IPS-18a (cell line): ENCODE results near the gene OR51E2.

Experiments
- H3K27ac ChIP-seq: one replicate; pipeline ENCODE4 v1.5.1; 2013; ENCODE audit warnings: low read length
- H3K27me3 ChIP-seq: one replicate; pipeline ENCODE4 v1.6.1; 2013; ENCODE audit warnings: mild to moderate bottlenecking, low read length; ENCODE audit not compliant: control insufficient read depth, insufficient read depth
- H3K36me3 ChIP-seq: one replicate; pipeline ENCODE4 v1.6.1; 2013; ENCODE audit warnings: low read depth, low read length; ENCODE audit not compliant: control insufficient read depth
- H3K4me1 ChIP-seq: one replicate; pipeline ENCODE4 v1.6.1; 2013; ENCODE audit warnings: low read depth, low read length; ENCODE audit not compliant: control insufficient read depth
- H3K4me3 ChIP-seq: one replicate; pipeline ENCODE4 v1.5.1; 2013; ENCODE audit warnings: low read length
- H3K9ac ChIP-seq: one replicate; pipeline ENCODE4 v1.6.1; 2013; ENCODE audit warnings: mild to moderate bottlenecking, low read length, moderate library complexity
- H3K9me3 ChIP-seq: one replicate; pipeline ENCODE4 v1.6.1; 2013; ENCODE audit warnings: low read depth, low read length; ENCODE audit not compliant: control insufficient read depth

OR51E2 gene

GRCh38 chr11:4684631-4685285, 12.9 kb downstream of the OR51E2 start:
- H3K9me3 ChIP-seq: no peaks in the 10 kb centered on the region
- H3K36me3 ChIP-seq: no peaks in the 10 kb centered on the region
- H3K27ac ChIP-seq: no peak overlapping the region
- H3K27me3 ChIP-seq: no peaks in the 10 kb centered on the region
- no peak overlapping the region for H3K9ac ChIP-seq
- H3K4me1 ChIP-seq: no peaks in the 10 kb centered on the region
- H3K4me3 ChIP-seq: no peak overlapping the region

GRCh38 chr11:4682623-4683419, 14.8 kb downstream of the OR51E2 start:
- Histone ChIP-seq H3K4me1 (no peaks in the 10 kb centered on the region), H3K27ac (no peak overlapping the region), H3K36me3 (no peaks in the 10 kb centered on the region), H3K9ac (no peak overlapping the region), H3K9me3 (no peaks in the 10 kb centered on the region), H3K27me3 (no peaks in the 10 kb centered on the region), H3K4me3 (no peak overlapping the region)

- Histone ChIP-seq H3K4me3 (no peak overlapping the region), H3K9me3 (no peaks in the 10 kb centered on the region), H3K9ac (no peak overlapping the region), H3K4me1 (no peaks in the 10 kb centered on the region), H3K27me3 (no peaks in the 10 kb centered on the region), H3K36me3 (no peaks in the 10 kb centered on the region), H3K27ac (no peak overlapping the region)
These were observed 17.3 kb downstream of the OR51E2 start for GRCh38 chr11:4680341-4680740.

- no peaks in the 10 kb centered on the region for H3K4me1 ChIP-seq
- H3K9ac ChIP-seq: no peak overlapping the region
- no peaks in the 10 kb centered on the region for H3K27me3 ChIP-seq
- no peaks in the 10 kb centered on the region for H3K36me3 ChIP-seq
- no peak overlapping the region for H3K27ac ChIP-seq
- no peak overlapping the region for H3K4me3 ChIP-seq
- no peaks in the 10 kb centered on the region for H3K9me3 ChIP-seq
These were observed 19.7 kb downstream of the OR51E2 start for GRCh38 chr11:4677948-4678347.

- H3K9me3 ChIP-seq: no peaks in the 10 kb centered on the region
- H3K27me3 ChIP-seq: no peaks in the 10 kb centered on the region
- no peaks in the 10 kb centered on the region for H3K4me1 ChIP-seq
- no peak overlapping the region for H3K27ac ChIP-seq
- no peaks in the 10 kb centered on the region for H3K36me3 ChIP-seq
- no peak overlapping the region for H3K4me3 ChIP-seq
- no peak overlapping the region for H3K9ac ChIP-seq
These were observed 23.9 kb downstream of the OR51E2 start for GRCh38 chr11:4673781-4674180.

GRCh38 chr11:4672470-4672869, 25.2 kb downstream of the OR51E2 start:
- Histone ChIP-seq H3K36me3 (no peaks in the 10 kb centered on the region), H3K4me3 (no peak overlapping the region)

GRCh38 chr11:4671741-4672140, 25.9 kb downstream of the OR51E2 start:
- Histone ChIP-seq H3K27ac (no peak overlapping the region), H3K9me3 (no peaks in the 10 kb centered on the region), H3K9ac (no peak overlapping the region), H3K27me3 (no peaks in the 10 kb centered on the region), H3K4me3 (no peak overlapping the region), H3K4me1 (no peaks in the 10 kb centered on the region), H3K36me3 (no peaks in the 10 kb centered on the region)

More at GRCh38 chr11:4672470-4672869, 25.2 kb downstream of the OR51E2 start:
- Histone ChIP-seq H3K4me1 (no peaks in the 10 kb centered on the region), H3K9me3 (no peaks in the 10 kb centered on the region), H3K9ac (no peak overlapping the region), H3K27me3 (no peaks in the 10 kb centered on the region), H3K27ac (no peak overlapping the region)

GRCh38 chr11:4665424-4665823, 32.2 kb downstream of the OR51E2 start:
- H3K27me3 ChIP-seq: no peaks in the 10 kb centered on the region

GRCh38 chr11:4664786-4665185, 32.9 kb downstream of the OR51E2 start:
- Histone ChIP-seq H3K4me1 (no peaks in the 10 kb centered on the region), H3K36me3 (no peaks in the 10 kb centered on the region), H3K27ac (no peak overlapping the region), H3K9me3 (no peaks in the 10 kb centered on the region), H3K27me3 (no peaks in the 10 kb centered on the region), H3K4me3 (no peak overlapping the region), H3K9ac (no peak overlapping the region)

More at GRCh38 chr11:4665424-4665823, 32.2 kb downstream of the OR51E2 start:
- Histone ChIP-seq H3K9me3 (no peaks in the 10 kb centered on the region), H3K4me3 (no peak overlapping the region), H3K9ac (no peak overlapping the region), H3K36me3 (no peaks in the 10 kb centered on the region), H3K27ac (no peak overlapping the region), H3K4me1 (no peaks in the 10 kb centered on the region)

GRCh38 chr11:4664183-4664582, 33.5 kb downstream of the OR51E2 start:
- Histone ChIP-seq H3K27ac (no peak overlapping the region), H3K36me3 (no peaks in the 10 kb centered on the region), H3K9me3 (no peaks in the 10 kb centered on the region), H3K27me3 (no peaks in the 10 kb centered on the region), H3K4me3 (no peak overlapping the region), H3K4me1 (no peaks in the 10 kb centered on the region), H3K9ac (no peak overlapping the region)

GRCh38 chr11:4662876-4663275, 34.8 kb downstream of the OR51E2 start:
- Histone ChIP-seq H3K27me3 (no peaks in the 10 kb centered on the region), H3K36me3 (no peaks in the 10 kb centered on the region), H3K4me1 (no peaks in the 10 kb centered on the region), H3K9ac (no peak overlapping the region), H3K4me3 (no peak overlapping the region), H3K27ac (no peak overlapping the region), H3K9me3 (no peaks in the 10 kb centered on the region)
